Measurements from ENCODE around the gene CLDN24.

The CLDN24 gene

GRCh38 chr4:183304538-183304937 lies 17.7 kb downstream of the CLDN24 start:
- no peak overlapping the region for H3K9ac ChIP-seq (ENCODE audit: low read depth in 1 of 2, low read length in 2 of 2)
- no peaks in the 10 kb centered on the region for H3K9me3 ChIP-seq (ENCODE audit: control insufficient read depth in 2 of 2, low read length in 2 of 2)
- no peaks in the 10 kb centered on the region for H3K4me1 ChIP-seq (ENCODE audit: control insufficient read depth in 2 of 2, insufficient read depth in 2 of 2, low read length in 2 of 2)
- H3K27ac ChIP-seq (ENCODE audit: low read depth in 2 of 2, low read length in 2 of 2), result no peak overlapping the region
- H3K36me3 ChIP-seq (ENCODE audit: control insufficient read depth in 2 of 2, insufficient read depth in 2 of 2, low read length in 2 of 2), result no peaks in the 10 kb centered on the region
- H3K27me3 ChIP-seq (ENCODE audit: control insufficient read depth in 2 of 2, insufficient read depth in 2 of 2, low read length in 2 of 2), result no peaks in the 10 kb centered on the region
- no peak overlapping the region for H3K4me3 ChIP-seq (ENCODE audit: low read length in 2 of 2)

- H3K27ac ChIP-seq (ENCODE audit: low read depth in 2 of 2, low read length in 2 of 2), result no peak overlapping the region
- no peak overlapping the region for H3K9ac ChIP-seq (ENCODE audit: low read depth in 1 of 2, low read length in 2 of 2)
- no peaks in the 10 kb centered on the region for H3K4me1 ChIP-seq (ENCODE audit: control insufficient read depth in 2 of 2, insufficient read depth in 2 of 2, low read length in 2 of 2)
- H3K4me3 ChIP-seq (ENCODE audit: low read length in 2 of 2), result no peak overlapping the region
- no peaks in the 10 kb centered on the region for H3K36me3 ChIP-seq (ENCODE audit: control insufficient read depth in 2 of 2, insufficient read depth in 2 of 2, low read length in 2 of 2)
- H3K9me3 ChIP-seq (ENCODE audit: control insufficient read depth in 2 of 2, low read length in 2 of 2), result no peaks in the 10 kb centered on the region
- H3K27me3 ChIP-seq (ENCODE audit: control insufficient read depth in 2 of 2, insufficient read depth in 2 of 2, low read length in 2 of 2), result no peaks in the 10 kb centered on the region
These were observed 18.2 kb downstream of the CLDN24 start for GRCh38 chr4:183304067-183304466.

GRCh38 chr4:183303301-183303700 lies 18.9 kb downstream of the CLDN24 start:
- Histone ChIP-seq H3K9ac (ENCODE audit: low read depth in 1 of 2, low read length in 2 of 2) (no peak overlapping the region), H3K36me3 (ENCODE audit: control insufficient read depth in 2 of 2, insufficient read depth in 2 of 2, low read length in 2 of 2) (no peaks in the 10 kb centered on the region), H3K4me3 (ENCODE audit: low read length in 2 of 2) (no peak overlapping the region), H3K4me1 (ENCODE audit: control insufficient read depth in 2 of 2, insufficient read depth in 2 of 2, low read length in 2 of 2) (no peaks in the 10 kb centered on the region), H3K27ac (ENCODE audit: low read depth in 2 of 2, low read length in 2 of 2) (no peak overlapping the region), H3K27me3 (ENCODE audit: control insufficient read depth in 2 of 2, insufficient read depth in 2 of 2, low read length in 2 of 2) (no peaks in the 10 kb centered on the region), H3K9me3 (ENCODE audit: control insufficient read depth in 2 of 2, low read length in 2 of 2) (no peaks in the 10 kb centered on the region)

- Histone ChIP-seq H3K27me3 (ENCODE audit: control insufficient read depth in 2 of 2, insufficient read depth in 2 of 2, low read length in 2 of 2) (no peaks in the 10 kb centered on the region), H3K9me3 (ENCODE audit: control insufficient read depth in 2 of 2, low read length in 2 of 2) (no peaks in the 10 kb centered on the region), H3K4me1 (ENCODE audit: control insufficient read depth in 2 of 2, insufficient read depth in 2 of 2, low read length in 2 of 2) (no peaks in the 10 kb centered on the region), H3K36me3 (ENCODE audit: control insufficient read depth in 2 of 2, insufficient read depth in 2 of 2, low read length in 2 of 2) (no peaks in the 10 kb centered on the region), H3K27ac (ENCODE audit: low read depth in 2 of 2, low read length in 2 of 2) (no peak overlapping the region), H3K9ac (ENCODE audit: low read depth in 1 of 2, low read length in 2 of 2) (no peak overlapping the region), H3K4me3 (ENCODE audit: low read length in 2 of 2) (no peak overlapping the region)
These were observed 21.6 kb downstream of the CLDN24 start for GRCh38 chr4:183300655-183301054.

- H3K27me3 ChIP-seq (ENCODE audit: control insufficient read depth in 2 of 2, insufficient read depth in 2 of 2, low read length in 2 of 2), result no peaks in the 10 kb centered on the region
- no peak overlapping the region for H3K27ac ChIP-seq (ENCODE audit: low read depth in 2 of 2, low read length in 2 of 2)
- no peak overlapping the region for H3K4me3 ChIP-seq (ENCODE audit: low read length in 2 of 2)
- no peak overlapping the region for H3K9ac ChIP-seq (ENCODE audit: low read depth in 1 of 2, low read length in 2 of 2)
- no peaks in the 10 kb centered on the region for H3K36me3 ChIP-seq (ENCODE audit: control insufficient read depth in 2 of 2, insufficient read depth in 2 of 2, low read length in 2 of 2)
- no peaks in the 10 kb centered on the region for H3K4me1 ChIP-seq (ENCODE audit: control insufficient read depth in 2 of 2, insufficient read depth in 2 of 2, low read length in 2 of 2)
- no peaks in the 10 kb centered on the region for H3K9me3 ChIP-seq (ENCODE audit: control insufficient read depth in 2 of 2, low read length in 2 of 2)
These were observed 22.2 kb downstream of the CLDN24 start for GRCh38 chr4:183300070-183300469.

- Histone ChIP-seq H3K27ac (ENCODE audit: low read depth in 2 of 2, low read length in 2 of 2) (no peak overlapping the region), H3K4me1 (ENCODE audit: control insufficient read depth in 2 of 2, insufficient read depth in 2 of 2, low read length in 2 of 2) (no peaks in the 10 kb centered on the region), H3K9me3 (ENCODE audit: control insufficient read depth in 2 of 2, low read length in 2 of 2) (no peaks in the 10 kb centered on the region), H3K4me3 (ENCODE audit: low read length in 2 of 2) (no peak overlapping the region), H3K9ac (ENCODE audit: low read depth in 1 of 2, low read length in 2 of 2) (no peak overlapping the region), H3K27me3 (ENCODE audit: control insufficient read depth in 2 of 2, insufficient read depth in 2 of 2, low read length in 2 of 2) (no peaks in the 10 kb centered on the region), H3K36me3 (ENCODE audit: control insufficient read depth in 2 of 2, insufficient read depth in 2 of 2, low read length in 2 of 2) (no peaks in the 10 kb centered on the region)
These were observed 22.8 kb downstream of the CLDN24 start for GRCh38 chr4:183299464-183299863.

GRCh38 chr4:183297675-183298074 lies 24.6 kb downstream of the CLDN24 start:
- Histone ChIP-seq H3K27ac (ENCODE audit: low read depth in 2 of 2, low read length in 2 of 2) (no peak overlapping the region), H3K27me3 (ENCODE audit: control insufficient read depth in 2 of 2, insufficient read depth in 2 of 2, low read length in 2 of 2) (no peaks in the 10 kb centered on the region), H3K4me1 (ENCODE audit: control insufficient read depth in 2 of 2, insufficient read depth in 2 of 2, low read length in 2 of 2) (no peaks in the 10 kb centered on the region), H3K9me3 (ENCODE audit: control insufficient read depth in 2 of 2, low read length in 2 of 2) (no peaks in the 10 kb centered on the region), H3K9ac (ENCODE audit: low read depth in 1 of 2, low read length in 2 of 2) (no peak overlapping the region), H3K36me3 (ENCODE audit: control insufficient read depth in 2 of 2, insufficient read depth in 2 of 2, low read length in 2 of 2) (no peaks in the 10 kb centered on the region), H3K4me3 (ENCODE audit: low read length in 2 of 2) (no peak overlapping the region)

GRCh38 chr4:183295711-183296110 lies 26.5 kb downstream of the CLDN24 start:
- Histone ChIP-seq H3K27ac (ENCODE audit: low read depth in 2 of 2, low read length in 2 of 2) (no peak overlapping the region), H3K9ac (ENCODE audit: low read depth in 1 of 2, low read length in 2 of 2) (no peak overlapping the region), H3K4me1 (ENCODE audit: control insufficient read depth in 2 of 2, insufficient read depth in 2 of 2, low read length in 2 of 2) (no peaks in the 10 kb centered on the region), H3K36me3 (ENCODE audit: control insufficient read depth in 2 of 2, insufficient read depth in 2 of 2, low read length in 2 of 2) (no peaks in the 10 kb centered on the region), H3K27me3 (ENCODE audit: control insufficient read depth in 2 of 2, insufficient read depth in 2 of 2, low read length in 2 of 2) (no peaks in the 10 kb centered on the region), H3K9me3 (ENCODE audit: control insufficient read depth in 2 of 2, low read length in 2 of 2) (no peaks in the 10 kb centered on the region), H3K4me3 (ENCODE audit: low read length in 2 of 2) (no peak overlapping the region)

GRCh38 chr4:183291070-183291469 lies 31.2 kb downstream of the CLDN24 start:
- no peak overlapping the region for H3K4me3 ChIP-seq (ENCODE audit: low read length in 2 of 2)
- H3K27ac ChIP-seq (ENCODE audit: low read depth in 2 of 2, low read length in 2 of 2), result no peak overlapping the region
- no peaks in the 10 kb centered on the region for H3K9me3 ChIP-seq (ENCODE audit: control insufficient read depth in 2 of 2, low read length in 2 of 2)
- no peaks in the 10 kb centered on the region for H3K27me3 ChIP-seq (ENCODE audit: control insufficient read depth in 2 of 2, insufficient read depth in 2 of 2, low read length in 2 of 2)
- no peaks in the 10 kb centered on the region for H3K4me1 ChIP-seq (ENCODE audit: control insufficient read depth in 2 of 2, insufficient read depth in 2 of 2, low read length in 2 of 2)
- no peaks in the 10 kb centered on the region for H3K36me3 ChIP-seq (ENCODE audit: control insufficient read depth in 2 of 2, insufficient read depth in 2 of 2, low read length in 2 of 2)
- H3K9ac ChIP-seq (ENCODE audit: low read depth in 1 of 2, low read length in 2 of 2), result no peak overlapping the region

GRCh38 chr4:183289688-183290087 lies 32.5 kb downstream of the CLDN24 start:
- no peak overlapping the region for H3K9ac ChIP-seq (ENCODE audit: low read depth in 1 of 2, low read length in 2 of 2)

GRCh38 chr4:183288955-183289354 lies 33.3 kb downstream of the CLDN24 start:
- Histone ChIP-seq H3K36me3 (ENCODE audit: control insufficient read depth in 2 of 2, insufficient read depth in 2 of 2, low read length in 2 of 2) (no peaks in the 10 kb centered on the region), H3K27ac (ENCODE audit: low read depth in 2 of 2, low read length in 2 of 2) (no peak overlapping the region)

More at GRCh38 chr4:183289688-183290087, 32.5 kb downstream of the CLDN24 start:
- no peaks in the 10 kb centered on the region for H3K4me1 ChIP-seq (ENCODE audit: control insufficient read depth in 2 of 2, insufficient read depth in 2 of 2, low read length in 2 of 2)
- no peak overlapping the region for H3K4me3 ChIP-seq (ENCODE audit: low read length in 2 of 2)
- H3K36me3 ChIP-seq (ENCODE audit: control insufficient read depth in 2 of 2, insufficient read depth in 2 of 2, low read length in 2 of 2), result no peaks in the 10 kb centered on the region
- H3K27ac ChIP-seq (ENCODE audit: low read depth in 2 of 2, low read length in 2 of 2), result no peak overlapping the region
- H3K9me3 ChIP-seq (ENCODE audit: control insufficient read depth in 2 of 2, low read length in 2 of 2), result no peaks in the 10 kb centered on the region
- no peaks in the 10 kb centered on the region for H3K27me3 ChIP-seq (ENCODE audit: control insufficient read depth in 2 of 2, insufficient read depth in 2 of 2, low read length in 2 of 2)

More at GRCh38 chr4:183288955-183289354, 33.3 kb downstream of the CLDN24 start:
- H3K4me3 ChIP-seq (ENCODE audit: low read length in 2 of 2), result no peak overlapping the region
- H3K9me3 ChIP-seq (ENCODE audit: control insufficient read depth in 2 of 2, low read length in 2 of 2), result no peaks in the 10 kb centered on the region
- H3K9ac ChIP-seq (ENCODE audit: low read depth in 1 of 2, low read length in 2 of 2), result no peak overlapping the region
- no peaks in the 10 kb centered on the region for H3K4me1 ChIP-seq (ENCODE audit: control insufficient read depth in 2 of 2, insufficient read depth in 2 of 2, low read length in 2 of 2)
- H3K27me3 ChIP-seq (ENCODE audit: control insufficient read depth in 2 of 2, insufficient read depth in 2 of 2, low read length in 2 of 2), result no peaks in the 10 kb centered on the region
